GM18909 (cell line): ENCODE data around the gene GGPS1.
"Not testable (repeated sequence)": the region's sequence is repeated elsewhere in the genome, so short reads cannot be mapped to it uniquely, and the experiment has no call there.

Source experiments
- ATAC-seq: cut with Tn5 transposase; IDR thresholded peaks from one replicate; pipeline ENCODE4 v1.9.1; 2021; ENCODE audit warnings: mild to moderate bottlenecking; ENCODE audit not compliant: unreplicated experiment, poor library complexity

Gene GGPS1

DNA sequence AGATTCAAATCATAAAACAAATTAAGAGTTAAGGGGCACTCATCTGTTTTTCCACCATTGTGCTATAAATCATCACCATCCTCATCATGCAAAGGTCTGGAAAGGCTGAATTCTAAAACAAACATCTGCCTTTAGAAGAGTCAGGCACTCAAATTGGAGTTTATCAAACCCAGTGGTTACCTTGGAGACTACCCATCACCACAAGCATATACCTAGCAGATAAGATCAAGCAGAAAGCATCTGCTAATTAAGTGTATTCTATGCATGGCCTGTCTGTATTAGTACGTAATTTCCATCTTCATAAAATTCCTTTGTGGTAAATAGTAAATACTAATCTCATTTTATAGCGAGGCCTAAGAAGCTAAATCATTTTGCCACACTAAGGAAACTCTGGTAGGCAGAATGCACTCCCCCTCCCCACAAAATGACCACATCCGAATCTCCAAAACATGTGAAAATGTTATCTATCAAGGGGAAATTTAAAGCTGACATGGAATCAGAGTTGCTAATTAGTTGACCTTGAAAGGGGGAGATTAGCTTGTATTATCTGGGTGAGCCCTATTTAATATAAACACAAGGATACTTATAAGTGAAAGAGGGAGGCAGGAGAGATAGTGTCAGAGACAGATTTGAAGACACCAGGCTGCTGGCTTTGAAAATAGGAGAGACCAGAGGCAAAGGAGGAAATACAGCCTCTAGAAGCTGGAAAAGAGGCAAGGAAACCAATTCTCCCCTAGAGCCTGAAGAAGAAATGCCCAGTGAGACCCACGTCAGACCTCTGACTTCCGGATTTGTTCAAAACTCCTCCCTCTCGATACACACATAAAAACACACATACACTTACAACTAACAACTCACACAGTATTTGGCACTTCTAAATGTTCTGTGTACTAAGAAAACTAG lies 23.6 kb upstream of the GGPS1 start:
- ATAC-seq, result no peak

DNA sequence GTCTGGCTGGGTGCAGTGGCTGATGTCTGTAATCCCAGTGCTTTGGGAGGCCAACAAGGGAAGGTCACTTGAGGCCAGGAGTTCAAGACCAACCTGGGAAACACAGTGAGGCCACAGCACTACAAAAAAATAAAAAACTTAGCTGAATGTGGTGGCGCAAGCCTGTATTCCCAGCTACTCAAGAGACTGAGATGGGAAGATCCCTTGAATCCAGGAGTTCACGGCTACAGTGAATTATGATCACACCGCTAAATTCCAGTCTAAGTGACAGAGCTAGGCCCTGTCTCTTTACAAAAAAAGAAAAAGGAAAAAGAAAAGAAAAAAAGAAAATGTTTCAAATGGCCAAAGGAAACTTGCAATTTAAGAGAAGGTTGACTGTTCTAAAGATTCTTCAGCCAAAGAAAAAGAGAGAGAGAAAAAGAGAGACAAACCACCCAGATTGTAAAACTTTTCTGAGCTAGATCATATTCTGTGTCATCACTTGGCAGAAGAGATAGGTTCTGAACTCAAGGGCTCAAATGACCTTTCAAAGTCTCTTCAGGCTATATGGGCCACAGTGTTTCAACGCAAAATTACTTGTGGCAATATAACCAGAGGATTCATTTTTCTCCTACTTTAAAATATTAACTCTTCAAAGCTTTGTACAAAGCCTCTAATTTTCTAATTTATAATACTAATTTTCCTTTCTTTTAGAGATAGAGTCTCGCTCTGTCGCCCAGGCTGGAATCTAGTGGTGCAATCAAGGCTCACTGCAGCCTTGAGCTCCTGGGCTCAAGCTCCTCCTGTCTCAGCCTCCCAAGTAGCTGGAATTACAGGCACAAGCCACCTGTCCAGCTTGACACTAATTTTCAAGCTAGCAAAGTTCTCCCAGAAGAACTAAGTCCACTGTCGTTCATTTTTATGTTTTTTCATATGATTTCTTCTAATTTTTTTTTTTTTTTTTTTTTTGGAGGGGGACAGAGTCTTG lies 20.9 kb upstream of the GGPS1 start:
- ATAC-seq, result no peak

DNA sequence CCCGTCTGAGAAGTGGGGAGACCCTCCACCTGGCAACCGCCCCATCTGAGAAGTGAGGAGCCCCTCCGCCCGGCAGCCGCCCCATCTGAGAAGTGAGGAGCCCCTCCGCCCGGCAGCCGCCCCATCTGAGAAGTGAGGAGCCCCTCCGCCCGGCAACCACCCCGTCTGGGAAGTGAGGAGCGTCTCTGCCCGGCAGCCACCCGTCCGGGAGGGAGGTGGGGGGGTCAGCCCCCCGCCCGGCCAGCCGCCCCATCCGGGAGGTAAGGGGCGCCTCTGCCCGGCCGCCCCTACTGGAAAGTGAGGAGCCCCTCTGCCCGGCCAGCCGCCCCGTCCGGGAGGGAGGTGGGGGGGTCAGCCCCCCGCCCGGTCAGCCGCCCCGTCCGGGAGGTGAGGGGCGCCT lies 19.2 kb upstream of the GGPS1 start:
- ATAC-seq, result not testable (repeated sequence)

DNA sequence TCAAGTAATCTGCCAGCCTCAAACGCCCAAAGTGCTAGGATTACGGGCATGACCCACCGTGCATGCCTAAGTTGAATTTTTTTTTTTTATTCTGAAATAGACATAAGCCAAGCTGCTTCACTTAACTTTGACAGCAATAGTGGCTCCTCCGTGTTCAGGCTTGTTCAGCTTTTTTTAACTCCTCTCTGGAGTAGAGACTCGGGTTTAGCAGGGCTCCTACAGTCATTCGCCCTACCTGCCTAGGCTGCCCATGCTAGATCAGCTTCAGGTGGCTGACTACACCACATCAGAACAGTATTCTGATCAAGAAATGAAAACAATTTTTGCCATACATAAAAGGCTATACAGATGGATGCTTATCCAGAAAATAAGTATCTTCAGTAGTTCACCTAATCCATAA lies 15.1 kb upstream of the GGPS1 start:
- ATAC-seq, result no peak

DNA sequence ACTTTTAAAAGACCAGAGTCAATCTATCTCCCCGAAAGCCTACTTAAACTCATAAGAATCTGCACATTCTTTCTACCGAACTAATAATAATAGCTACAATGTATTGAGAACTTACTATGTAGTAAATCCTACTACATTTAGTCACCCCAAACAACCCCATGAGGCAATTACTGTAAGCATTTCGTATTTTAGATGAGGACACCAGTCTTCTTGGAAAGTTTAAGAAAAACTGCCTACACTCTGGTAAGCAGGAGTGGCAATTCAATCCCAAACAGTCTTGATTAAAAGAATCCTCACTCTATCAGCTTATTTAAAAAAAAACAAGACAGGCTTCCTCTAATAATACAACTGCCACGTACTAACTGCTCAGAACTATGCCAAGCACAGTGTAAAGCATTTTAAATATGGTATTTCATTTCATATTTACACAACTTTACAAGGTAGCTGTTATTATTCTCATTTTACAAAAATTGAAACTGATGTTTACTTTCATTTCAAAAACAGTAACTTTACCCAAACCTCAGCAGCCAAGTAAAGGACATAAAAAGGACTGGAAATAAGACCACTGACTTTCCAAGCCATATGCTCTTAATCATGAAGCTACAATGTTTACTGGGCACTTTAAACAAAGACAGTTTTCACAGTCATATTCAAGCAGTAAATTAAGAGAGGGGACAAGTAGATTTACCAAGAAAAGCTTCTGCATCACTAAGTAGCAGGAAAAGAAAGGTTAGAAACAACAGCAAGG lies 14.3 kb upstream of the GGPS1 start:
- ATAC-seq, result no peak

DNA sequence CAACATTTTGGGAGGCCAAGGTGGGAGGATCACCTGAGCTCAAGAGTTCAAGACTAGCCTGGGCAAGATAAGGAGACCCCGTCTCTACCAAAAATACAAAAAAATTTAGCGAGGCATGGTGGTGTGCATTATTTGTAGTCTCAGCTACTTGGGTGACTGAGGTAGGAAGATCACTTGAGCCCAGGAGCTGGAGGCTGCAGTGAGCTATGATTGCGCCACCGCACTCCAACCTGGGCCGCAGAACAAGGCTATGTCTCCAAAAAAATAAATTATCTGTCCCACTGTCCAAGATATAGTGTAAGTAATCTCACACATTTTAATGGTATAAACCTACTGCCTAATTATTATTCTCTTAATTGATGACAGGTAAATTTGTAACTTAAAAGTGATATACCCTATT lies 13.2 kb upstream of the GGPS1 start:
- no peak for ATAC-seq

DNA sequence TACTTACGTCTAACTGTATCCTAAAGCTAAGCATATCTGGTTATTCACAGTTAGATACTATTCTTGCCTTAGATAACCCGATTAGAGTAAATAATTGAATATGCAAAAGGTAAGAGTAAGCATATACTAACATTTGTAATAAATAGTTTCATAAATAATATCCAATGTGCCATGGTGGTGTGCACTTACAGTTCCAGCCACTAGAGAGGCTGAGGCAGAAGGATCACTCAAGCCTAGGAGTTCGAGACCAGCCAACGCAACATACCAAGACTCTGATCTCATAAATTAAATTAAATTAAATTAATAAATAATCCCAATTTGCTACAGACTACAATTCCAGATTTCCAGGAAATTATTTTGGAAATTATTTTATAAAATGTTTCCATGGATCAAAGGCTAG lies 12.6 kb upstream of the GGPS1 start:
- no peak for ATAC-seq

DNA sequence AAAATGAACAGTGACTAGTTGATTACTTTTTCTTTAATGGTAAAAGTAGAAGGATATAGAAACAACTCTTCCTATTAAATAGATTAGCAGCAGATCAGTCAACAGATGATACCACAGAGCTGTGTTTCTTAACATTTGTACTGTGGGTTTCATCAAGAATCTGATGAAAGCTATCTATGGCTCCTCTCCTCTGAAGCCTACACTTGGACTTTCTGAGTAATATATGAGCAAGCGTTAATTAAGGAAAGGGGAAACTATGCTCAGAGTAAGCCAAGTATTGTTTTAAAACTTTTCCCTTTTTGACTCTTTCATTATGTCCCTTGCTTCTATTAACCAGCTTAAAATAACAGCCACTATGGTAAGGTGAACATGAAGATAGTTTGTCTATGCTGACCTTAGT lies 11.2 kb upstream of the GGPS1 start:
- ATAC-seq, result no peak

DNA sequence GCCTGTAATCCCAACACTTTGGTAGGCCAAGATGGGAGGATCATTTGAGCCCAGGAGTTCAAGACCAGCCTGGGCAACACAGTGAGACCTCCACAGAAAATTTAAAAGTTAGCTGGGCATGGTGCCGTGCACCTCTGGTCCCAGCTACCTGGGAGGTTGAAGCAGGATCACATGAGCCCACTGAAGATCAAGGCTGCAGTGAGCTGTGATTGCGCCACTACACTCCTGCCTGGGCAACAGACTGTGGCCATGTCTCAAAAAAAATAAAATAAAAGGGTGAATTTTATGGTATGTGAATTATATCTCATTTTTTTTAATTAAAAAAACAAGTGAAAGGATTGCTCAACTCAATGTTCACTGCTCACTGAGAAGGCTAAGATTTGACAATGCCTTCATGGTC lies 9.1 kb upstream of the GGPS1 start:
- ATAC-seq, result no peak

DNA sequence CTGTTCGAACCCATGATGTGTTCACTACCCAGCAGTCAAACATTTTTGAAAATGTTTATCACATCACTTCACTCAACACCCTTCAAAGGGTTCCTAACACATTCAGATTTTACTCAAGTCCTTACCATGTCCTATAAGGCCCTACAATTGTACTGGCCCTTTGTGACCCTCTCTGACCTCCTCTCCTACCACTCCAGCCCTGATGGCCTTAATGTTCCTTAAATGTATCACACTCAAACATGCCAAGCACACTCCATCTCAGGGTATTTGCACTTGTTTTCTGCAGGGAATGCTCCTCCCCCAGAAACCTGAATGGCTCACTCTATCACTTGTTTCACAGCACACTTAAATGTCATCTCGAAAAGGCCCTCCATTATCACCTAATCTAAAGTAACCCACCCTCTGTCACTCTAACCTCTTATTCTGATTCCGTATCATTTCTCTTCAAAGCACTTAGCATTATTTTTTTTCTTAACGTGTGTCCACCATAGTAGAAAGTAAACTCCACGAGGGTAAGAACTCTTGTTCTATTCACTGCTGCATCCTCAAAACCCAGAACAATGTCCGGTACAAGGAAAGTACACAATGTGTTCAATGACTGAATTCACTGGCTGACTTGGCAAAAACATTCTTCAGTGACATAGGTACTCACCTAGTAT lies 7.7 kb upstream of the GGPS1 start:
- ATAC-seq, result no peak

DNA sequence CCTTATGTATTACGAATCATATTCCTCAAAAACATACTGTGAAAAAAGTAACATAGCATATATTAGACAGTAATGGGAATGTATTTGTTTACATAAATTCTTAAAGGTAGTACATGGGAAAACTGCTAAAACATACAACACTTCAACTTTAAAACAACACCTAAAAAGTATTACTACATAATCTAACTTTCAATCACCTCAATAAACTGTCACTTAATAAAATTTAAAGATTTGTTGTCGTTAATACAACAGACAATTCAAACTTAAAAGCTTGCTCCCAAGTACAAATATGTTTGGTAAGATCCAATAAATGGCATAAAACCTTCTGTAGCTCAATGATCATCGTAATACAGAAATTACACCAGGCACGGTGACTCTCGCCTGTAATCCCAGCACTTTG lies 4.1 kb upstream of the GGPS1 start:
- ATAC-seq, result no peak

DNA sequence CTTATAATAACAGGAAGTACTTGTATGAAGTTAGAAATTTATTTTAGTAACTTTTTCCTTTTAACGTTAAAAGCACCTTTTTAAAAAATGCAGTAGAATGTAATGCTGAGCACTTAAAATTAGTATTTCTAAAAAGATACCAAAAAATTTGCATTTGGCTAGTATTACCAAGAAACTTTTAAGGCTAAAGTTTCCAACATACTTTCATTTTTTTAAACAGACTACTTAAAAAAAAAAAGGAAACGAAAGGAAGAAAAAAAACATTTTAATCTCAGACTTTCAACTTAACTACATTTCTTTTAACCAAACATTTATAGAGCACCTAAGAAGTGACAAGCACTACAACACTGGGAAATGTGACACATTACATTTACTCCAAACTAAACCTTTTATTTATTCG lies 3.2 kb upstream of the GGPS1 start:
- no peak for ATAC-seq

DNA sequence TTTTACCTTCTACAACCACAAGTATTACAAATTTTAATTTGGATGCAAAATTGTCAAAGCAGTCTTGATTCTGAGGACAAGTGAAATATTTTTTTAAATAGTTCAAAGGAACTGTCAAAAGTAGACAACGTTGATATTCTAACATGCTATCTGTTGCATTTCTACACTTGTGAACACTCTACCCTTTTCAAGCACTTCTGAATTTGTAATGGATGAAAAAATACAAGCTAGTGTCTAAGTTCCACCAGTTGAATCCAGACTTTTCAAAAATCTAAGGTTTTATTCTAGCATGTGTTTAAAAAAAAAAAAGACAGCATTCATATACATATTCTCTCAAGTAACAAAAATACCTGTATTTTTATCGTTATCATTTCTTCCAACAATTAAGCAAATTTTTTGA lies 2.5 kb upstream of the GGPS1 start:
- ATAC-seq, result no peak

DNA sequence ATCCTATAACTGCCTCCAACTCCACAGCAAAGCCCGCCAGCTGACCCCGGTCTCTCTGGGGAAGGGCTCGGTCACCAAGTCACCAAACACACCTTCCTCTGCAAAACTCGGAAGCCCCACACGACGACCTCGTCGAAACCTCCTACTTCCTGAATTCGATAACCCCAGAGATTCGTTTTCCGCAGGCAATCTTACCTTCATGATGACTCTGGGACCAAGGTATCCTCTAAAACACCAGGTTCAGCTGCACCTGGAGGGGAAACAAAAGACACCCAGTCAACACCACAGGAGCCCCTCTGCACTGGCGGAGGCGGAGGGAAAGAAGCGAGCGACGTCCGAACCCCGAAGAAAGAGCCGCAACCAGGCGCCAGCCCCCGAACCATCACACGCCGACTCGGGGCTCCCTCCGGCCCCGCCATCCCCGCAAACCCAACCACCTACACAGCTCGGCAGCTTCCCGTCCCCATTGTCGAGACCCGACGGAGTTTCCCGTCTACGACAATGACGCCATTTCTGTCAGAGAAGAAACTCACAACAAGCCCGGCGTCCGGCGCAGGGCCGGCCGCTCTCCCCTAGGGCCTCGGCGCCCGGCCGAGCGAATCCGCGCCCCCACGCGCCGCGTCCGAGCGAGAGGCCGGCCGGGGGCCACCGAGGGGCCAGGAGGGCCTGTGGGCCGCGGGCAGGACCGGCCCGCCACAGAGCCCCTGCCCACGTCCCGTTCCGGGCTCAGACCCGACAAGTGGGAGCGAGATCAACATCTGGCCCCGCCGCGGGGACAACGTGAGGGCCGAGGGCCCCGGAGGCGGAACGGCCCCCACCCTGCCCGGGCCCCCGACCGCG lies 1.4 kb upstream of the GGPS1 start:
- ATAC-seq, result peak; percentile 20

DNA sequence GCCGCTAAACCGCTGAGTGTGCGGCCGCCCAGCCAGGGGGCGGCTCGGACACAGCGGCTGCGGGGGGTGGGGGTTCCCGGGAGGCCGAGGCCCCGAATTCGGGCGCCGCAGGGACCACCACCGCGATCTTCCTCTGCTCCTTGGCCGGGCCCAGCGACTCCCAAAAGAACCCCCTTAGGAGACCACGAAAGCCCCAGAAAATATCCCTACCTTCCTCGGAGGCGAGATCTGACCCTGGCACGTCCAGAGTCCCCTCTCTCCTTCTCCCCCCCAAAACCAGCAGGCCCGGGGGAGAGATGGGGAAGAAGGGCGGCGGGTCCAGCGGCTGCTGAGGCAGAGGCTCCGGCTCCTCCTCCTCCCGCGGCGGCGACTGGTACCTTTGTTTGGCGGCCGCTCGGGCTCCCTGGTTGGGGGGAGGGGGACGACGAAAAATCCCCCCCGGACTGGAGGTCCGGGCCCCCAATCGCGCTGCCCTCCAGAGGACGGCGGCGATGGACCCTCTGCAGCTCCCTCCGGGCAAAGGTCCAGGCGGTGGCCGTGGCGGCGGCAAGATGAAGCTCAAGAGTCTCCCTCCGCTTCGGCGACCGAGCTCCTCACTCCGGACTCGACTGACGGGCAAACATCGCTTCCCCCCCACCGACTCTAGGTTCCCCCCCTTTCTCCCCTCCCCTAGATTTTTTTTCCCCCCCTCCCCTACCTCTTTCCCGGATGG lies 655 bp upstream of the GGPS1 start, which contains the start of gene ARID4B:
Gene ARID4B, minus strand, starts transcription at position 621 of the 712 bp plus-strand sequence. CDS start 1,260 bp downstream, outside the sequence.
- peak; percentile 14 for ATAC-seq

DNA sequence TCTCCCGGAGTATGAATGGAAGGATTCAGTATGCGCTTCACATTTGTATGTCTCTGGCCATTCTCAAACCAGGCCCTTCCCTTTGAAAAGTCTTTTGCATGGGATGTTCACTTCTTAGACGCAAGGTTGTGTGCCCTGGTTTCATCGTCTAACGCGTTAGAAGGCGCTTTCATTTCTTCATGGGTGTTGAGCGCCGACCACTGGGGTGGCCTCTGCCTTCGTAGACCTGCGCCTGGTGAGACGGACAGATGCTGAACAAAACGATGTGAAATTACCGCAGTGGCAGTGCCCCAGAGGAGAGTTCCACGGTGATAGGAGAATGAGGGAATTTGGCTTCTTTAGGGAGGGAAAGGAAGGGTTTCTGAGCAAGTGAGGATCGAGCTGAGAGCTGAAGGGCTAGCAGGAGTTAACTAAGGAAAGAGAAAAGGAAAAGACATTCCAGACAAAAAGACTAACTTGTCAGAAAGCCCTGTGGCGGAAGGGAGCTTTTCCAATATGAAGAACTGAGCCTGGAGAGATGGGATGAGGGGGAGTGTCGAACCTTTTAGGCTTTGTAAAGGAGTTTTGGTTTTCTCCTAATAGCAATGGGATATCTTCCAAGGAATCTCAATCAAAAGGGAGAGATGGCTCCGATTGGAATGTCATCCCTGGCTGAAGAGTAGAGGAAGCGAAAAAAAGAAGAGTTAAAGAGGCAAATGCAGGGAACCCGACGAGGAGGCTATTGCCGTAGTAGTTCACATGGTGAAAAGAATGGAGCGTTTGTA lies 951 bp downstream of the GGPS1 start:
- peak; percentile 34 for ATAC-seq

DNA sequence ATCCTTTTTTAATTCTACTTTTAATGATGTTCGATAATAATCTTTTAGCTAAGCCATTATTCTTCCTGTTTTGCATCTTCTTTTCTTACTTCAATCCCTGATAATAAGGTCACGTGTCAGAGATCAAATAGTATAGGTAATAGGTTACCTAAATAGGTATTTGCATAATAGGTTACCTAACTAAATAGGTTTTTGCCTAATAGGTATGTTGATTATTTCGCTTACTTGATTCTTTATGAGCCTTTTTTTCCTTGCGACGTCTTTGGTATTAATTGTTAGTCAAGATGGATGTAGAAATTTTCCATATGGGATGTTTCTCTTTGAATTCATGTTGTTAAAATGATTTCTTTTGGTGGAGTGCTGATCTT lies 2.5 kb downstream of the GGPS1 start:
- no peak for ATAC-seq

DNA sequence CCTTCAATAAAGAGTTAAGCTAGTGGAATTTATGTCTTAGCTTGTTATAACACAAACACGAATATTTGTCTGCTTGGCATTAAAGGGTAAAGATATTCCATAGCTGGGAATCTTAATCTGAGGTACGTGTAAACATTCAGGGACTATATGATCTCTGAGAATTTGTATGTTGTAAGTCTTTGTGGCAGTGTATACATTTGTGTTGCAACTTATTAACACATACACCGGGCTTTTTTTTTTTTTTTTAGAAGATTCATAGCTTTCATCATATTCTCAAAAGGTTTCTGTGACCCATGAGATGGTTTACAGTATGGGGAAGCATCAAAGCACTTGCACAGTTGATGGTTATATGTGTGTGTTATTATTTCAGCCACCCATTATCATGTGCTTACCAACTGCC lies 3.0 kb downstream of the GGPS1 start:
- ATAC-seq, result no peak
